Panc1 (cell line): ENCODE results near the gene CBARP. TPM values are rescaled to one million over a fixed set of nuclear protein-coding genes. Genes with fewer than 3 reads are reported as not detected.

ENCODE experiments used
- ATAC-seq: fragments of 200-7000 bp; cut with Tn5 transposase; 2 replicates; pipeline ENCODE4 v1.9.1; 2020; ENCODE audit warnings: mild to moderate bottlenecking, moderate library complexity
- BruUV-seq: library from RNA; stranded (reverse); fragments of 400-500 nt; replicated peaks from 2 replicates; lab custom pipeline; 2021; lab: Mats Ljungman, UMichigan
- CTCF ChIA-PET: fragments of 300-600 bp; sonication (Branson Sonifier 250); formaldehyde crosslinking; loops from one replicate; lab custom pipeline; 2022; ENCODE audit warnings: antibody characterized with exemption; lab: Charles Lee
- POLR2A ChIA-PET: fragments of 300-600 bp; sonication (Branson Sonifier 250); formaldehyde crosslinking; loops from one replicate; lab custom pipeline; 2022; ENCODE audit warnings: antibody characterized with exemption; lab: Charles Lee
- DNase-seq: peaks from one replicate; pipeline ENCODE4 v3.0.0-alpha.2; 2010; ENCODE audit warnings: low read depth, low spot score
- H3K27ac ChIP-seq: 2 replicates; pipeline ENCODE4 v1.5.1; 2011; ENCODE audit warnings: mild to moderate bottlenecking, low read length, inconsistent platforms
- H3K27me3 ChIP-seq: fragments of 200-500 bp; sonication (Bioruptor generic); 2 replicates; pipeline ENCODE4 v1.6.0; 2014; ENCODE audit warnings: low read length, inconsistent platforms; ENCODE audit not compliant: control insufficient read depth, insufficient read depth
- H3K36me3 ChIP-seq: fragments of 200-500 bp; sonication (Bioruptor generic); 2 replicates; pipeline ENCODE4 v1.5.1; 2014; ENCODE audit warnings: inconsistent platforms, mild to moderate bottlenecking, low read length, moderate library complexity; ENCODE audit not compliant: control insufficient read depth, insufficient read depth
- H3K4me1 ChIP-seq: 2 replicates; pipeline ENCODE4 v1.5.1; 2011; ENCODE audit warnings: inconsistent platforms, mild to moderate bottlenecking, low read length, moderate library complexity; ENCODE audit not compliant: control insufficient read depth, insufficient read depth
- H3K4me3 ChIP-seq, 2 experiments: 2 replicates each; pipeline ENCODE4 v1.5.1; 2011 to 2012; ENCODE audit warnings: low read depth in 2 of 2, low read length in 2 of 2, mild to moderate bottlenecking in 2 of 2, inconsistent platforms in 1 of 2, moderate library complexity in 1 of 2
- H3K9me3 ChIP-seq: fragments of 200-500 bp; sonication (Bioruptor generic); 2 replicates; pipeline ENCODE4 v1.5.1; 2014; ENCODE audit warnings: low read depth, mild to moderate bottlenecking, inconsistent platforms, low read length, moderate library complexity; ENCODE audit not compliant: control insufficient read depth, insufficient read depth
- POLR2AphosphoS5 ChIP-seq: IDR thresholded peaks from 2 replicates; pipeline ENCODE4 v1.6.1; 2012; ENCODE audit warnings: mild to moderate bottlenecking, low read depth, low read length, moderate library complexity
- REST ChIP-seq, 2 experiments: IDR thresholded peaks; 2 replicates each; pipeline ENCODE4 v1.6.1; 2011 to 2012; ENCODE audit warnings: low read depth in 2 of 2, control low read depth in 1 of 2, low read length in 1 of 2, mild to moderate bottlenecking in 1 of 2, moderate library complexity in 1 of 2; ENCODE audit not compliant: insufficient read depth in 1 of 2
- SIN3A ChIP-seq: IDR thresholded peaks from 2 replicates; pipeline ENCODE4 v1.6.1; 2012; ENCODE audit warnings: low read depth, mild to moderate bottlenecking, low read length, moderate library complexity, borderline replicate concordance; ENCODE audit not compliant: insufficient read depth
- TCF7L2 ChIP-seq: IDR thresholded peaks from 2 replicates; pipeline ENCODE4 v1.6.1; 2011; ENCODE audit warnings: mild to moderate bottlenecking, low read depth, low read length, inconsistent platforms
- in situ Hi-C: cut with HindIII; loops from 2 replicates; pipeline ENCODE4 v1.10.0; 2016; ENCODE audit warnings: low sequenced_read_pairs, low pct_unique_long_range_greater_than_20kb
- intact Hi-C: fragments of 100-400 bp; cut with micrococcal nuclease; formaldehyde crosslinking; loops from one replicate; pipeline ENCODE4 v1.10.0; 2022; ENCODE audit not compliant: unreplicated experiment
- total RNA-seq: library from RNA; stranded (reverse); gene quantifications from one replicate; pipeline ENCODE4 v1.2.1, GENCODE V29; 2021; ENCODE audit not compliant: unreplicated experiment
- TF ChIP-seq, protein P1 (sequence below): fragments of 450-650 bp; IDR thresholded peaks from 2 replicates; pipeline ENCODE4 v1.5.1; 2017; ENCODE audit warnings: mild to moderate bottlenecking

CBARP gene
- total RNA-seq, 1 experiment from 2014 or later = 14.5 TPM

- ATAC-seq (no peak), DNase-seq (no peak)
- no peaks in the 10 kb centered on the region for H3K27me3 ChIP-seq
- POLR2A ChIA-PET = no interaction called here
- H3K27ac ChIP-seq = no peak overlapping the region; the same call in 1 of the 2 replicates
- BruUV-seq = no TSS peak
- no peaks in the 10 kb centered on the region for H3K9me3 ChIP-seq
- intact Hi-C loops (no loop called here), in situ Hi-C loops (no loop called here)
- no peaks in the 10 kb centered on the region for H3K36me3 ChIP-seq
- CTCF ChIA-PET = no interaction called here
- TF ChIP-seq SIN3A = no peak
- TF ChIP-seq, protein P1, sequence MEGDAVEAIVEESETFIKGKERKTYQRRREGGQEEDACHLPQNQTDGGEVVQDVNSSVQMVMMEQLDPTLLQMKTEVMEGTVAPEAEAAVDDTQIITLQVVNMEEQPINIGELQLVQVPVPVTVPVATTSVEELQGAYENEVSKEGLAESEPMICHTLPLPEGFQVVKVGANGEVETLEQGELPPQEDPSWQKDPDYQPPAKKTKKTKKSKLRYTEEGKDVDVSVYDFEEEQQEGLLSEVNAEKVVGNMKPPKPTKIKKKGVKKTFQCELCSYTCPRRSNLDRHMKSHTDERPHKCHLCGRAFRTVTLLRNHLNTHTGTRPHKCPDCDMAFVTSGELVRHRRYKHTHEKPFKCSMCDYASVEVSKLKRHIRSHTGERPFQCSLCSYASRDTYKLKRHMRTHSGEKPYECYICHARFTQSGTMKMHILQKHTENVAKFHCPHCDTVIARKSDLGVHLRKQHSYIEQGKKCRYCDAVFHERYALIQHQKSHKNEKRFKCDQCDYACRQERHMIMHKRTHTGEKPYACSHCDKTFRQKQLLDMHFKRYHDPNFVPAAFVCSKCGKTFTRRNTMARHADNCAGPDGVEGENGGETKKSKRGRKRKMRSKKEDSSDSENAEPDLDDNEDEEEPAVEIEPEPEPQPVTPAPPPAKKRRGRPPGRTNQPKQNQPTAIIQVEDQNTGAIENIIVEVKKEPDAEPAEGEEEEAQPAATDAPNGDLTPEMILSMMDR = no peak
- no peak for TF ChIP-seq POLR2AphosphoS5
- TF ChIP-seq REST (IDR thresholded peaks at IDR 0.05; ENCODE audit: insufficient read depth in 1 of 2, low read depth in 2 of 2, low read length in 1 of 2) = no peak
- TF ChIP-seq TCF7L2 = no peak
- peaks cover 15% of the 10 kb centered on the region for H3K4me1 ChIP-seq
- no peak overlapping the region for H3K4me3 ChIP-seq
These were observed 4.6 kb downstream of the CBARP start for GRCh38 chr19:1233115-1233667.

DNA sequence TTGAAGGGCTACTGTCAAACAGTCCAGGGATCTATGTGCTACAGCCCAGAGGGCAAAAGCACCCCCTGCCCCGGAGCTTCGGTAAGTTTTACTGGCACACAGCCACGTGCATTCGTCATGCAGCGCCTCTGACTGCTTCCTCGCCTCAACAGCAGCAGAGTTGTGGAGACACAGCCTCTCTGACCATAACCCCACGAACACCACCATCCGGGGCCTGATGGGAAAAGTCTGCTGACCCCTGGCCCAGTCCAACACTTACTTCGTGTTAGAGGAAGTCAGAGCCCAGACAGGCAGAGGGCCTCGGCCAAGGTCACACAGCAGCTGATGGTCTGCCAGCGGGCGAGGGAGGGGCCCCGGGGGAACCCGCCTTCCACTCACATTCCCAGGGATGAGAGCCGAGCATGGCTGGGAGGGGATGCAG is 5.1 kb downstream of the CBARP start:
- BruUV-seq = no TSS peak
- no peaks in the 10 kb centered on the region for H3K27me3 ChIP-seq
- H3K9me3 ChIP-seq = no peaks in the 10 kb centered on the region
- DNase-seq (no peak), ATAC-seq (peak; percentile 3)
- in situ Hi-C loops = no loop called here
- ChIA-PET CTCF (no interaction called here), POLR2A (no interaction called here)
- H3K4me1 ChIP-seq = peaks cover 14% of the 10 kb centered on the region
- no peak overlapping the region for H3K4me3 ChIP-seq
- intact Hi-C loops = no loop called here
- no peaks in the 10 kb centered on the region for H3K36me3 ChIP-seq
- TF ChIP-seq REST (IDR thresholded peaks at IDR 0.05; ENCODE audit: insufficient read depth in 1 of 2, low read depth in 2 of 2, low read length in 1 of 2) (no peak), TCF7L2 (no peak), POLR2AphosphoS5 (no peak), SIN3A (no peak)
- TF ChIP-seq, protein P1 = no peak
- H3K27ac ChIP-seq = peak overlapping the region; percentile 61
